HEK293T (cell line): ENCODE results near the gene DLG2.

Source experiments
- ARNT ChIP-seq: fragments of 450-650 bp; IDR thresholded peaks from 2 replicates; pipeline ENCODE4 v1.6.1; 2017; ENCODE audit warnings: mild to moderate bottlenecking
- NFRKB ChIP-seq: fragments of 450-650 bp; IDR thresholded peaks from 2 replicates; pipeline ENCODE4 v1.6.1; 2016; ENCODE audit warnings: mild to moderate bottlenecking, moderate library complexity
- SUZ12 ChIP-seq: fragments of 450-650 bp; IDR thresholded peaks from 2 replicates; pipeline ENCODE4 v1.6.1; 2016; ENCODE audit warnings: mild to moderate bottlenecking

DNA sequence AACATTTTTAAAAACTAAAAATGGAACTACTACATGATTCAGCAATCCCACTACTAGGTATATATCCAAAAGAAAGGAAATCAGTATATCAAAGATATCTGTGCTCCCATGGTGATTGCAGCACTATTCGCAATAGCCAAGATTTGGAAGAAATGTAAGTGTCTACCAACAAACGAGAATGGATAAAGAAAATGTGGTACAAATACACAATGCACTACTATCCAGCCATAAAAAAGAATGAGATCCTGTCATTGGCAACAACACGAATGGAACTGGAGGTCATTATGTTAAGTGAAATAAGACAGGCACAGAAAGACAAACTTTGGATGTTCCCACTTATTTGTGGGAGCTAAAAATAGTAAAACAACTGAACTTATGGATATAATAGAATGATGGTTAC lies 1765.1 kb downstream of the DLG2 start:
- TF ChIP-seq NFRKB (no peak), ARNT (no peak), SUZ12 (no peak)
